H54 (cell line): ENCODE results near the gene PCYOX1L.

Source experiments
- DNase-seq: peaks from one replicate; pipeline ENCODE4 v3.0.0; 2011; ENCODE audit warnings: low spot score, mixed read lengths; ENCODE audit not compliant: insufficient read length
- FAIRE-seq: peaks from 3 replicates; lab custom pipeline; 2011; peaks lifted over from hg19 to GRCh38; lab: Jason Lieb, UNC
- POLR2A ChIP-seq: IDR thresholded peaks from 2 replicates; pipeline ENCODE4 v1.6.1; 2011; ENCODE audit warnings: low read depth, mild to moderate bottlenecking, low read length

The PCYOX1L gene

GRCh38 chr5:149416987-149417710 is 59.3 kb downstream of the PCYOX1L start:
- no peak for TF ChIP-seq POLR2A
- FAIRE-seq (no peak), DNase-seq (no peak)

GRCh38 chr5:149417711-149418368 is 60.0 kb downstream of the PCYOX1L start:
- no peak for DNase-seq
- FAIRE-seq, result no peak
- no peak for TF ChIP-seq POLR2A

- DNase-seq (no peak), FAIRE-seq (no peak)
- TF ChIP-seq POLR2A, result no peak
These were observed 61.2 kb downstream of the PCYOX1L start for GRCh38 chr5:149418910-149419531.
